Measurements from ENCODE around the gene CLTC. TPM values are rescaled to one million over a fixed set of nuclear protein-coding genes. Genes with fewer than 3 reads are reported as not detected.
A peak's percentile ranks its signal among the peaks of the same experiment; 100 is the strongest.

Gene CLTC
- total RNA-seq, 3 donors from 2014 or later (not counting 1 experiment from before 2014, with no cell fraction given), result 116 to 127 (median 117) TPM

- no peaks in the 10 kb centered on the region for H3K9me3 Mint-ChIP-seq
- intact Hi-C loops (cut with micrococcal nuclease), result no loop called here
- Histone ChIP-seq H3K27me3 (ENCODE audit: control insufficient read depth, insufficient read depth, low read length) (no peaks in the 10 kb centered on the region), H3K27ac (ENCODE audit: low read length) (no peak overlapping the region), H3K4me1 (ENCODE audit: control insufficient read depth, insufficient read depth, low read length) (peaks cover 10% of the 10 kb centered on the region), H3K36me3 (ENCODE audit: control insufficient read depth, insufficient read depth, low read length) (no peaks in the 10 kb centered on the region), H3K9me3 (ENCODE audit: control insufficient read depth, insufficient read depth, low read length) (no peaks in the 10 kb centered on the region), H3K4me3 (ENCODE audit: low read length) (no peak overlapping the region)
- DNase-seq (no peak), ATAC-seq (no peak)
- no peaks in the 10 kb centered on the region for H3K36me3 Mint-ChIP-seq
- 75% methylated on average over 3 of the region's 3 CpGs for WGBS (ENCODE audit: insufficient coverage)
- TF ChIP-seq CTCF (IDR thresholded peaks at IDR 0.05), result no peak
- peak overlapping the region; percentile 77 for H3K27ac Mint-ChIP-seq
- H3K4me3 Mint-ChIP-seq, result no peak overlapping the region
- peaks cover 40 to 57% of the 10 kb centered on the region in 2 donors for H3K4me1 Mint-ChIP-seq
- no peaks in the 10 kb centered on the region for H3K27me3 Mint-ChIP-seq (ENCODE audit: low read depth in 2 of 2)
Measured at GRCh38 chr17:59634632-59635541, 15.2 kb downstream of the CLTC start.

GRCh38 chr17:59637611-59638310 lies 18.1 kb downstream of the CLTC start:
- Mint-ChIP-seq H3K4me3 (no peak overlapping the region), H3K27me3 (ENCODE audit: low read depth in 2 of 2) (no peaks in the 10 kb centered on the region), H3K36me3 (no peaks in the 10 kb centered on the region), H3K9me3 (no peaks in the 10 kb centered on the region), H3K27ac (peak overlapping the region in 1 of 2 donors; percentile 46), H3K4me1 (peaks cover 42 to 62% of the 10 kb centered on the region in 2 donors)
- no peak for TF ChIP-seq CTCF (IDR thresholded peaks at IDR 0.05)
- WGBS (ENCODE audit: insufficient coverage), result no CpG with 5 or more reads among the region's 1 CpG
- Histone ChIP-seq H3K36me3 (ENCODE audit: control insufficient read depth, insufficient read depth, low read length) (no peaks in the 10 kb centered on the region), H3K27me3 (ENCODE audit: control insufficient read depth, insufficient read depth, low read length) (no peaks in the 10 kb centered on the region), H3K9me3 (ENCODE audit: control insufficient read depth, insufficient read depth, low read length) (no peaks in the 10 kb centered on the region), H3K27ac (ENCODE audit: low read length) (no peak overlapping the region), H3K4me3 (ENCODE audit: low read length) (no peak overlapping the region), H3K4me1 (ENCODE audit: control insufficient read depth, insufficient read depth, low read length) (peaks cover 20% of the 10 kb centered on the region)
- ATAC-seq (no peak), DNase-seq (no peak)
- intact Hi-C loops (cut with micrococcal nuclease), result no loop called here

- WGBS (ENCODE audit: insufficient coverage), result 95% methylated on average over 6 of the region's 10 CpGs
- Mint-ChIP-seq H3K27me3 (ENCODE audit: low read depth in 2 of 2) (no peaks in the 10 kb centered on the region), H3K4me3 (no peak overlapping the region), H3K9me3 (no peaks in the 10 kb centered on the region), H3K4me1 (peaks cover 46 to 62% of the 10 kb centered on the region in 2 donors), H3K27ac (peak overlapping the region in 1 of 2 donors; percentile 24), H3K36me3 (no peaks in the 10 kb centered on the region)
- peaks cover 20% of the 10 kb centered on the region for H3K4me1 ChIP-seq (ENCODE audit: control insufficient read depth, insufficient read depth, low read length)
- DNase-seq (no peak), ATAC-seq (no peak)
- TF ChIP-seq CTCF (IDR thresholded peaks at IDR 0.05), result no peak
- H3K27ac ChIP-seq (ENCODE audit: low read length), result no peak overlapping the region
- H3K27me3 ChIP-seq (ENCODE audit: control insufficient read depth, insufficient read depth, low read length), result no peaks in the 10 kb centered on the region
- no peak overlapping the region for H3K4me3 ChIP-seq (ENCODE audit: low read length)
- H3K36me3 ChIP-seq (ENCODE audit: control insufficient read depth, insufficient read depth, low read length), result no peaks in the 10 kb centered on the region
- H3K9me3 ChIP-seq (ENCODE audit: control insufficient read depth, insufficient read depth, low read length), result no peaks in the 10 kb centered on the region
- intact Hi-C loops (cut with micrococcal nuclease), result no loop called here
Measured at GRCh38 chr17:59638553-59638952, 18.9 kb downstream of the CLTC start.

Data from natural killer cell (primary cell).